Erythroblast (primary cell): ENCODE measurements around the gene SIRPB2.

Source experiments
- GATA1 ChIP-seq: IDR thresholded peaks from 2 replicates; pipeline ENCODE4 v1.6.1; 2011; ENCODE audit warnings: low read depth, mild to moderate bottlenecking, control low read depth, low read length, moderate library complexity
- POLR2A ChIP-seq: IDR thresholded peaks from 2 replicates; pipeline ENCODE4 v1.6.1; 2011; ENCODE audit warnings: mild to moderate bottlenecking, low read length

DNA sequence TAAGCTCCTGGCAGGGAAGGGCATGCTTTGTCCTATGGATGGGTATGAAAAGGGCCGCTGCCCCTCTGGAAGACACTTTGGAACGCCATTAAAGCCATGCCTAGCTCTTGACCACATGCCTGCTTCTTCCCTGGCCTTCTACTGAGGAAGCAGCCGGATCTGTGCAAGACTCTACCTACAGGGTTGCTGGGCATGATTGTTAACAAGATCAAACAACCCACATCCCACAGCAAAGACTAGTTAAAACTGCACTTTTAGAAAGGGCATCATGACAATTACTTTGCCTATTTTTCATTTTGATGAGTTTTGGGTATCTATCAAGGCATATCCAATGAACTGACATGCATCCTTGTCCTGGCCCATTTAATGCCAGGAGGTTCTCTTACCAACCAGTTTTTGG, 50.1 kb downstream of the SIRPB2 start:
- TF ChIP-seq POLR2A: no peak
- TF ChIP-seq GATA1: no peak
